Epithelial cell of proximal tubule (primary cell): ENCODE measurements around the gene GPRIN1. TPM values are rescaled to one million over a fixed set of nuclear protein-coding genes. Genes with fewer than 3 reads are reported as not detected.
"Not testable (repeated sequence)": the region's sequence is repeated elsewhere in the genome, so short reads cannot be mapped to it uniquely, and the experiment has no call there.

ENCODE experiments used
- DNase-seq: peaks from one replicate; pipeline ENCODE4 v3.0.0-alpha.2; 2011; ENCODE audit warnings: low read depth
- H3K4me3 ChIP-seq: 2 replicates; pipeline ENCODE4 v1.5.1; 2011; ENCODE audit warnings: low read depth, mild to moderate bottlenecking, low read length
- total RNA-seq: library from RNA; depleted of rRNA; stranded (reverse); fragments of >200 nt; gene quantifications from 2 replicates; pipeline ENCODE4 v1.2.3, GENCODE V29; 2015
- TF ChIP-seq, protein P1 (sequence below): conservative IDR thresholded peaks from 2 replicates; pipeline ENCODE4 v1.5.1; 2012; ENCODE audit warnings: low read depth, mild to moderate bottlenecking, low read length

GPRIN1 gene
- total RNA-seq, 1 donor from 2014 or later, result 34.0 TPM

DNA sequence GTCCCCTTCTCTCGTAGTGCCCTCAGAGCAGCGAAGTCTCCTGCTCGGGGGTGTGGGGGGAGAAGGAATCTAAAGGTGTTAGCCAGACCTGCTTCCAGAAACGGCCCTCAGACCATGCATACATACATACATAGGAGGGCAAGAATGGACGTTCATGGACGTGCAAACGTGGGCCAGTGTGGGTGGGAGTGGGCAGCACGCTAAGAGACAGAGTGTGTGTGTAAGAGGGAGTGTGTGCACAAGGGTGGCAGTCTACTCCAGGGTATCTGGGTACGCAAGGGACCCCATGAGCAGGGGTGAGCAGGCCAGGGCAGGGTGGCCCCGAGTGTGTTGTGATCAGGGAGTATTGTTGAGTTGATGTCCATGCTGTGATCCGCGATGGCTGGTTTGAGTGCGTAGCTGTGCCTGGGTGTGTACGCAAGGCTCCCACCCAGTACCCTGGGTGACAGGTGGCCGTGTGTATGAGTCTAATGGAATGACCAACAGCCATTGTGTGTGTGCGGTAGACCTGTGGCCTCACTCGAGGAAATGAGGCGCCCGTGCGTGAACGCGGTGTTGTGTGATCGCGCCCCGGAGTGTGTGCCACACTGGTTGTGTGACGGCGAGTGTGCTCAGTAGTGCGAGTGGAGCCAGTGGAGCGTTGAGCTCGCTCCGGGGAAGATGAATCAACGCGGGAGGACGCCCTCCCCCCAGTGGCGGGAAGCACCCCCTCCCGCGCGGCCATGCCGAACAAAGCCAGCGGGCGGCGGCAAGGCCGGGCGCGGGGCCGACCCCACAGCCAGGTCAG lies 826 bp downstream of the GPRIN1 start:
- DNase-seq, result no peak
- TF ChIP-seq, protein P1, sequence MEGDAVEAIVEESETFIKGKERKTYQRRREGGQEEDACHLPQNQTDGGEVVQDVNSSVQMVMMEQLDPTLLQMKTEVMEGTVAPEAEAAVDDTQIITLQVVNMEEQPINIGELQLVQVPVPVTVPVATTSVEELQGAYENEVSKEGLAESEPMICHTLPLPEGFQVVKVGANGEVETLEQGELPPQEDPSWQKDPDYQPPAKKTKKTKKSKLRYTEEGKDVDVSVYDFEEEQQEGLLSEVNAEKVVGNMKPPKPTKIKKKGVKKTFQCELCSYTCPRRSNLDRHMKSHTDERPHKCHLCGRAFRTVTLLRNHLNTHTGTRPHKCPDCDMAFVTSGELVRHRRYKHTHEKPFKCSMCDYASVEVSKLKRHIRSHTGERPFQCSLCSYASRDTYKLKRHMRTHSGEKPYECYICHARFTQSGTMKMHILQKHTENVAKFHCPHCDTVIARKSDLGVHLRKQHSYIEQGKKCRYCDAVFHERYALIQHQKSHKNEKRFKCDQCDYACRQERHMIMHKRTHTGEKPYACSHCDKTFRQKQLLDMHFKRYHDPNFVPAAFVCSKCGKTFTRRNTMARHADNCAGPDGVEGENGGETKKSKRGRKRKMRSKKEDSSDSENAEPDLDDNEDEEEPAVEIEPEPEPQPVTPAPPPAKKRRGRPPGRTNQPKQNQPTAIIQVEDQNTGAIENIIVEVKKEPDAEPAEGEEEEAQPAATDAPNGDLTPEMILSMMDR, result no peak
- H3K4me3 ChIP-seq, result peak overlapping the region; percentile 76

DNA sequence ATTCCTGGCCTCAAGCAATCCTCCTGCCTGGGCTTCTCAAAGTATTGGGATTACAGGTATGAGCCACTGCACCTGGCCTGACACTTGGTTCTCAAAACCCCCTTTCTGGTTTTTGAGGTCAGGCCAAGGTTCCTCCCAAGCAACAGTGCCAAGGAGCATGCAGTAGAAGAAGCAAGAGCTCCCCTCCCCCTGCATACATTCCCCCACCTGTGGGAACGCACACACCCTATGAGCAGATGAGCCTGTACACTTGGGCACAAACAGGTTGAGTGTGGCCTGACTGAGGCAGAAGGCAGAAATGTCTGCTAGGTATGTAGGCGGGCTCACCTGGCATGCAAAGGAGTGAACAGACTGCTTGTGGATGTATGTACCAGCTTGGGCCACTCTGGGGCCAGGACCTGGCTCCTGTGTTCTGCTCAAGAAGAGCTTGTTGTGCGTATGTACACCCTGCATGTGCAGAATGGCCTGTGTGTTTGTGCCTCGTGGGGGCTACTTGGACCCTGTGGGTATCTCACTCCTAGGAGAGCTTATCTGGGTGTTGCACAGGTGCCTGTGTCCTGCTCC lies 1.7 kb downstream of the GPRIN1 start:
- TF ChIP-seq, protein P1, result no peak
- no peak for DNase-seq
- H3K4me3 ChIP-seq, result no peak overlapping the region

DNA sequence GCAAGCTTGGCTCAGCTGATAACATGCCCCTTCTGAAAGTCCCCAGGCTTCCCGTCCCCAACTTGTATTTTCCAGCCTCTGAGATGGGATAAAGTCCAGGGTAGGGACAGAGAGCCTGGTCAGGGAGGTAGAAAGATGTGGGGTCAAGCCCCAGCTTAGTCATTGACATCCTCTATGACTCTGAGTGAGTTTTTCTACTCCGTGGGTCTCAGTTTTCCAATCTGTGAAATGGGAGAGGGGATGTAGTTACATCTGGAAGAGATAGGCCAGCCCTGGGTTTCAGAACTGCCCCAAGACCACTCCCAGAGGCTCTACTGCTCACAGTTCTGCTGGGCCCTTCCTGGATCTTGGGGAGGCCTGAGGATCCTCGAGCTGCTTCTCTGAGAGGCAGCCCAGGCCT lies 3.1 kb downstream of the GPRIN1 start:
- DNase-seq, result no peak
- H3K4me3 ChIP-seq, result no peak overlapping the region
- TF ChIP-seq, protein P1, result no peak

DNA sequence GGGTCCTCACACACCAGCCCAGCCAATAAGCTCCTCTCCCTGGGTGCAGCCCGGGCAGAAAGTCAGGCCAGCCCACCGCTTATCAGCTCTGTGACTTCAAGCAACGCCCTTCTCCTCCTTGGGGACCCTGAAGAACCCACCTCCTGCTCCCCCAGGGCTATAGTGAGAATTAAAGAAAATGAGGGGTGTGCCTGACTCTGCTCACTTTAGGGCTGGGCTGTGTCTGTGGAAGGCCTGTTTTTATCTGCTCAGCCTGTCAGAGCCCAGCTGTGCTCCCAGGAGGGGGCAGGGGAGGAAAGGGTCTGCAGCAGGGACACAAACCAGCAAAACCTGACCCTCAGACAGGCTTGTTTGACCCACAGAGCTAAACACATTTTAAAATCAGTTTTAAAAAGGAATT lies 3.9 kb downstream of the GPRIN1 start:
- H3K4me3 ChIP-seq, result no peak overlapping the region
- DNase-seq, result no peak
- TF ChIP-seq, protein P1, result no peak

DNA sequence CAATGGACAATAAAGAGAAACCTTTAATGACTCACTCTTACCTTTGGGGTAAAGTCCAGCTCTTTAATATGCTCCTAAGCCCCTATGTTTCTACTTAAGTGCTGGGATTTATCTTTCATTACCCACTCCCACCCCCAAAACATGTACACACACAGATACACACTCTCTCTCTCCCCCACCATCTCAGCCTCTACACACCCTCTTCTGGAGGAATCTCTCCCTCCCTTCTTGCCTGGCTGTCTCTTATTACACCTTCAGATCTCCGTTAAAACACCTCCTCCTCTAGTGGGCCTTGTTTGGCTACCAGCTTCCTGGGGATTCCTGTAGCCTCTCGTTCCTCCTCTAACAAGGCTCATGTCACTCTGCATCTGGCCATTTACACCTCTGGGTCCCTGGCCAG lies 6.9 kb downstream of the GPRIN1 start:
- no peak for DNase-seq
- TF ChIP-seq, protein P1, result no peak
- H3K4me3 ChIP-seq, result no peak overlapping the region

DNA sequence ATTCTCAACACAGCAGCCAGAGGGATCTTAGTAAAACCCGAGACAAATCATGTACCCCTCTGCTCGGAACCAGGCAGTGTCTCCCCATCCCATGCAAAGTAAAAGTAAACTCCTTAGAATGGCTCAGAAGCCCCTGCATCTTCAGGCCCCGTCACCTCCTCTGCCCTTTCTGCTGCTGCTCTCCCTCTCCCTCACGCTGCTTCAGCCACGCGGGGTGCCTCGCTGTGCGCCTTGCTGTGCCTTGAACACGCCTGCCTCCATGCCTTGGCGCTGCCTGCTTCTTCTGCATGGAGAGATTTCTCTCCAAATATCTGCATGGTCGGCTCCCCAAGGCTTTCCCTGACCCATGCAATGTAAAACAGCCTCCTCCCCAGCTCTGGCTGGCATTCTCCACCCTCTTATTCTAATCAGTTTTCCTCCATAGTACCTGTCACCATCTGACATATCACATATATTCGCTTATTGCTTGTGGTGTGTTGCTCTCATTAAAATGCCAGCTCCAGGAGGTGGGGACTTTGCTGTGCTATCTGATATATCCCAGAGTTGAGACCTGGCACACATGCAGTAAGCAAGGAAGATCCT lies 8.0 kb downstream of the GPRIN1 start:
- no peak overlapping the region for H3K4me3 ChIP-seq
- no peak for DNase-seq
- TF ChIP-seq, protein P1, result no peak

DNA sequence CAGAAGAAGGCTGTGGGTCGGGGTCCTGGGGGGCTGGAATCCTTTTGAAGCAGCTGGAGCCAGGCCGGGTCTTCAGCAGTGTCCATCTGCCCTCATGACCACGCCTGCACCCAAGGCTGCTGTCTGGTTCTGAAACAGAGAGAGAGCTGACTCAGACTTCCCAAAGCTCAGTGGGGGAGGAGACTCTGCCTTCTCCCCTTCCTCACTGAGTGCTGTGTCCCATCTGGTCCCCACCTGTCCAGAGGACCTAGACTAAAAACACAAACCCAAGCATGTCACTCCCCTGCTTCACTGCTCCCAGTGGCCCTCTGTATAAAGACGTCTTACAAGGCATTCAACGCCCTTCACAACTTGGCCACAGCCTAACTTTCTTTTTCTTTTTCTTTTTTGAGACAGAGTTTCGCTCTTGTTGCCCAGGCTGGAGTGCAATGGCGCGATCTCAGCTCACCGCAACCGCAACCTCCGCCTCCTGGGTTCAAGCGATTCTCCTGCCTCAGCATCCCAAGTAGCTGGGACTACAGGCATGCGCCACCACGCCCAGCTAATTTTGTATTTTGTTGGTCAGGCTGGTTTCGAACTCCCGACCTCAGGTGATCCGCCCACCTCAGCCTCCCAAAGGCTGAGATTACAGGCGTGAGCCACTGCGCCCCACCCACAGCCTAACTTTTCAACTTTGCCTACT lies 10.1 kb downstream of the GPRIN1 start:
- H3K4me3 ChIP-seq, DNase-seq: not testable (repeated sequence)
